ENCODE measurements around the gene RPS16. TPM values are rescaled to one million over a fixed set of nuclear protein-coding genes. Genes with fewer than 3 reads are reported as not detected.

Gene RPS16
- total and polyA plus RNA-seq, 9 donors: 2,348 to 7,403 (median 4,531) TPM

GRCh38 chr19:39401549-39402345 is 34.0 kb downstream of the RPS16 start:
- intact Hi-C loops (cut with DNase I): loop anchor here in 1 of 4 donors (5.0 kb wide), 1 partner anchor 574 kb away; no protein-coding TSS in a partner anchor
- Histone ChIP-seq H3K36me3 (no peaks in the 10 kb centered on the region), H3K27me3 (no peaks in the 10 kb centered on the region), H3K9me3 (no peaks in the 10 kb centered on the region), H3K4me3 (peak overlapping the region; percentile 21), H3K27ac (peak overlapping the region; percentile 96 to 99), H3K4me1 (ENCODE audit: insufficient read depth) (peaks cover 8% of the 10 kb centered on the region)
- DNase-seq: peak in 4 of 5 donors; percentile 41 to 60 (median 52)
- 49 to 58% (median 57%) methylated on average over 24 to 25 of the region's 25 CpGs for WGBS, 3 donors
- no peak for TF ChIP-seq EP300 (IDR thresholded peaks at IDR 0.05)
- TF ChIP-seq POLR2A (IDR thresholded peaks at IDR 0.05): no peak
- TF ChIP-seq CTCF (IDR thresholded peaks at IDR 0.05): no peak

- DNase-seq: no peak
- Histone ChIP-seq H3K4me1 (ENCODE audit: insufficient read depth) (peaks cover 8% of the 10 kb centered on the region), H3K9me3 (no peaks in the 10 kb centered on the region), H3K4me3 (no peak overlapping the region), H3K36me3 (no peaks in the 10 kb centered on the region), H3K27me3 (no peaks in the 10 kb centered on the region), H3K27ac (peak overlapping the region in 1 of 2 donors; percentile 99)
- intact Hi-C loops (cut with DNase I): loop anchor here in 1 of 4 donors (5.0 kb wide), 1 partner anchor 574 kb away; no protein-coding TSS in a partner anchor
- no peak for TF ChIP-seq EP300 (IDR thresholded peaks at IDR 0.05)
- TF ChIP-seq CTCF (IDR thresholded peaks at IDR 0.05): no peak
- no peak for TF ChIP-seq POLR2A (IDR thresholded peaks at IDR 0.05)
- WGBS, 3 donors: 51 to 66% (median 57%) methylated on average over 4 of the region's 4 CpGs
These were observed 34.6 kb downstream of the RPS16 start for GRCh38 chr19:39401070-39401548.

GRCh38 chr19:39400061-39400460 is 35.7 kb downstream of the RPS16 start:
- Histone ChIP-seq H3K4me3 (no peak overlapping the region), H3K4me1 (ENCODE audit: insufficient read depth) (peaks cover 8% of the 10 kb centered on the region)
- intact Hi-C loops (cut with DNase I): loop anchor here in 1 of 4 donors (5.0 kb wide), 1 partner anchor 573 kb away; no protein-coding TSS in a partner anchor

GRCh38 chr19:39399668-39400050 is 36.1 kb downstream of the RPS16 start:
- intact Hi-C loops (cut with DNase I): loop anchor here in 2 of 4 donors (5.0 to 10.0 kb wide), 2 partner anchors 135 to 572 kb away; partner anchors contain the start of gene EID2B (in 1 of the 2)
- 85 to 94% (median 88%) methylated on average over 4 of the region's 4 CpGs for WGBS, 3 donors
- no peaks in the 10 kb centered on the region for H3K9me3 ChIP-seq
- no peak for DNase-seq
- H3K27ac ChIP-seq: no peak overlapping the region
- H3K4me1 ChIP-seq (ENCODE audit: insufficient read depth): peaks cover 8% of the 10 kb centered on the region
- H3K36me3 ChIP-seq: no peaks in the 10 kb centered on the region
- H3K27me3 ChIP-seq: no peaks in the 10 kb centered on the region
- no peak for TF ChIP-seq EP300 (IDR thresholded peaks at IDR 0.05)
- TF ChIP-seq CTCF (IDR thresholded peaks at IDR 0.05): no peak
- TF ChIP-seq POLR2A (IDR thresholded peaks at IDR 0.05): no peak
- H3K4me3 ChIP-seq: no peak overlapping the region

More at GRCh38 chr19:39400061-39400460, 35.7 kb downstream of the RPS16 start:
- H3K9me3 ChIP-seq: no peaks in the 10 kb centered on the region
- no peaks in the 10 kb centered on the region for H3K36me3 ChIP-seq
- no peaks in the 10 kb centered on the region for H3K27me3 ChIP-seq
- no peak for DNase-seq
- TF ChIP-seq CTCF (IDR thresholded peaks at IDR 0.05) (no peak), EP300 (IDR thresholded peaks at IDR 0.05) (no peak), POLR2A (IDR thresholded peaks at IDR 0.05) (no peak)
- no peak overlapping the region for H3K27ac ChIP-seq
- 69 to 73% (median 71%) methylated on average over 4 of the region's 4 CpGs for WGBS, 3 donors
